Left cardiac atrium (tissue), 4 donors: ENCODE results near the gene METTL8. TPM values are rescaled to one million over a fixed set of nuclear protein-coding genes. Genes with fewer than 3 reads are reported as not detected.

Experiments used
- ATAC-seq, 2 donors: fragments of 200-7000 bp; cut with Tn5 transposase; one replicate each; pipeline ENCODE4 v1.9.1; 2020; ENCODE audit warnings: mild to moderate bottlenecking in 2 of 2, moderate library complexity in 2 of 2
- DNase-seq: peaks from one replicate; pipeline ENCODE4 v3.0.0-alpha.2; 2020
- intact Hi-C, 2 donors: fragments of 100-400 bp; cut with DNase I; formaldehyde crosslinking; loops; one replicate each; pipeline versions ENCODE4 v1.14.1 to v1.15.1; 2022 to 2023
- total RNA-seq, 2 donors: library from RNA; stranded (reverse); fragmentation: NEBNext Ultra II Directional; extraction: Animal tissue kit (Norgen Biotek cat#: 25700); gene quantifications; one replicate each; pipeline ENCODE4 v1.2.1, GENCODE V29; 2021
- donor health status: DM: no; HTN: yes; CAD: no.
- donor health status: DM: no; HTN: yes; CAD: no; lungs with severe emphysema.
- donor health status: DM: yes; HTN: yes; CAD: no.
- donor health status: Dilated cardiomyopathy.

The METTL8 gene
- total RNA-seq, 2 donors from 2014 or later, result 10.2 to 13.3 TPM

DNA sequence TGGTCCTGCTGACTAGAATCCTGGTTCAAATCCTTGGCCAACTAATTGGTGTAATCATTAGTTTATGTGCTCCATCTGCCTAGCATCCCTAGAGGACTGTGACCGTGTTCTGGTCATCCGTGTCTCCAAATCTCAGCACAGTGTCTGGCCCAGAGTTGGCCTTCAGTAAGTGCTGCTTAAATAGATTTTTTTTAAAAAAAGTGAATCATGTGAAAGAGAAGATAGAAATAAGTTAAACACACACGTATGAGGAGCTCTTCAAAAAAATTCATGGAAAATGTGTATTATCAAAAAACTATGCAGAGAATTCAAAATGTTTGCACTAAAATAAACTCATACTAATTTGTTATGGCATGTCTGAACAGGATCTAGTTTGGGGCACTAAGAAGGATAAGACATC lies 143.8 kb downstream of the METTL8 start:
- no peak for ATAC-seq
- intact Hi-C loops, result no loop called here

DNA sequence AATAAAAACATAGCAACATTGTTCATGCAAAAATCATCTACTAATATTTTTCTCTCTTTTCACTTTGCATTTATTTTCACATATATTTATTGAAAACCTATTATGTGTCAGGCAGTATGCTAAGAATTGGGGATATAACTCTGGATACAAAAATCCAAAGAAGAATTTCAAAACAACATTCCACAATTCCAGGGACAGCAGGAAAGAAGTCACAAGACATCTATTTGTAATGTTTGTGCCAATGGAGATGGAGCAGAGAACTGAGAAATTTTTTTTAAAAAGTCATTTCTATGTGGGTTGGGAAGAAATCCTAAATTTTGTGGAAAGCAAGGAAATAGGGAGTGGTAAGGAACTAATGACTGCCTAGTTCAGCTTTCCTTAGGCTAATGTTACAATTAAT lies 144.5 kb downstream of the METTL8 start:
- DNase-seq, result no peak
- intact Hi-C loops, result no loop called here
- ATAC-seq, result no peak

More for the DNA sequence above, 143.8 kb downstream of the METTL8 start:
- DNase-seq, result no peak

- intact Hi-C loops, result no loop called here
- ATAC-seq (no peak), DNase-seq (no peak)
These were observed 146.2 kb downstream of the METTL8 start for GRCh38 chr2:171287611-171288010.

GRCh38 chr2:171287036-171287571 lies 146.7 kb downstream of the METTL8 start:
- DNase-seq, result no peak
- intact Hi-C loops, result no loop called here
- ATAC-seq, result no peak

- no peak for DNase-seq
- intact Hi-C loops, result no loop called here
- no peak for ATAC-seq
These were observed 152.7 kb downstream of the METTL8 start for GRCh38 chr2:171281110-171281509.

DNA sequence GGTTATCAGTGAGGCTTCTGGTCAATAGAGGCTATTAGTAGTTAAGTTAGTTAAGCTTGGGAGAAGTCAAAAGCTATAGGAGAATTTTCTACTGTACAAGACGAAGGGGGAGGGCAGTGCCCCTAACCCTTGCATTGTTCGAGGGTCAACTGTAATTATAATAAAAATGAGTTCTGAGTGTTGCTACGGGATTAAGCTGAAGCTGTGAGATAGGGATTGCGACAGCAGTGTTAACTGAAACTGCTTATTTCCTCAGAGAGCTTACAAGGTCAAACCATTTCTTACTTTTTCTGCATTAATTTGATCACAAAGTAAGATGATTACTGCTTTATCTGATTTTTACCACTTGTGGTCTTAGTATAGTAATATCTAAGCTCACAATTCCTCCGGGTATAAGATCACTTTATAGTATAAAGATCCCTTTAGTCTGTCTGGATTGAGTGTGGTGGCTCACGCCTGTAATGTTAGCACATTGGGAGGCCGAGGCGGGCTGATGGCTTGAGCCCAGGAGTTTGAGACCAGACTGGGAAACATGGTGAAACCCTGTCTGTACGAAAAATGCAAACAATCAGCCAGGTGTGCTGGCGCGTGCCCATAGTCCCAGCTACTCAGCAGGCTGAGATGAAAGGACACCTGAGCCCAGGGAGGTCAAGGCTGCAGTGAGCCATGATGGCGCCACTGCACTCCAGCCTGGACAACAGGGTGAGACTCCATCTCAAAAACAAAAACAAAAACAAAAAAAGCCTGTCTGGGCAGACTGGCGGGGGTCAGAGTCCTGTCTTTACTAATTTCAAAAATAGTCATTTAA lies 153.6 kb downstream of the METTL8 start:
- DNase-seq, result no peak
- ATAC-seq, result no peak
- intact Hi-C loops, result no loop called here

- no peak for ATAC-seq
- intact Hi-C loops, result no loop called here
These were observed 159.0 kb downstream of the METTL8 start for GRCh38 chr2:171274757-171275156.

DNA sequence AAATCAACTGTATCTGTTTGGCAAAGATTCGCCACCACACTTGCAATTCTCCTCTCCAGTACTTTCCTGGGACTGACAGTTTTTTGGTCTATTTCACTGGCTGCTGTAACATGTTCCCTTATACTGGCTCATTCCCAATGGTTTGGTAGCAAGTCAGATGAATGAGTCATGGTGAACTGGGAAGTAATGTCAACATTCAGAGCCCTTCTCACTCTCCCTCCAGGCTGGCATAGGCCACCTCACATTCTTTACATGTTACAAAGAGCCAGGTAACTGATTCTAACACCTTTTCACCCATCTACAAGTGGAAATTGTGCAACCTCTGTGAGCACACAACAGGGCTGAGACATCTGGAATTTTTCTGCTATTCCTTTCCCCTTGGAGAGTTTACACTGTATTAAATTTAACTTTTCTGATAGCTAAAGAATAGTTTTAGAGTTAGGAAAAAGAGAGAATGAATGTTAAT lies 161.8 kb downstream of the METTL8 start:
- ATAC-seq, result peak; percentile 96 to 98
- no peak for DNase-seq
- intact Hi-C loops, result no loop called here

More at GRCh38 chr2:171274757-171275156, 159.0 kb downstream of the METTL8 start:
- DNase-seq, result no peak

GRCh38 chr2:171271386-171271785 lies 162.4 kb downstream of the METTL8 start:
- intact Hi-C loops, result no loop called here
- no peak for ATAC-seq

DNA sequence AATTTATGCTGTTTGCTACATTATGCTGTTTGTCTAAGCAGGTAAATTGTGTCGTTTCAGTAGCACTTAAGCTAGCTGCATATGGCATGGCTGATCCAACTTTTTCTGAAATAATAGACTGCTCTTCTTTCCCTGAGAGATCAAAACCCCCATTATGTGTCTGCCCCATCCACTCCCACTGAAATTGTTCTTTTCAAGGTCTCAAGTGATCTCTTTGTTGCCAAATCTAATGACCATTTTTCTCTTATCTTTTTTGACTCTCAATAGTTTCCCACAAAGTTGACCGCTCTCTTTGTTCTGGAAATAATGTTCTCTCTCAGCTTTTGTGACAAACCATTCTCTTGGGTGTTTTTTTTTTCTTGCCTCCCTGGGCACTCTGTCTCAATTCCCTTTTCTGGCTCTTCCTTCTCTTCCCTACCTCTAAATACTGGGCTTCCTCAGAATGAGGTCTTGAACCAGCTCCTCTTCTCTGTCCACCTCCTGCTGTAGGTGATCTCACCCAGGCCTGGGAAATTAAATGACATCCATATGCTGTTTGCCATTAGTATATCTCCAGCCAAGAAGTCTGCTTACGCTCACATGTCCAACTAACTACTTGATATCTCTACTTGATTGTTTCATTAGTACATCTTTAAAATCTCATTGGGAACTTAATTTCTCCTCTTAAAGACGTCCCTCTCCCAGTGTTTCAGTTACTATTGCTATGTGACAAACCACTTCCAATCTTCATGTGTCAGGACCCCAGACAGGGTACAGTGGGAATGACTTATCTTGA lies 165.7 kb downstream of the METTL8 start:
- DNase-seq (no peak), ATAC-seq (no peak)
- intact Hi-C loops, result no loop called here

More at GRCh38 chr2:171271386-171271785, 162.4 kb downstream of the METTL8 start:
- no peak for DNase-seq

Other genes starting within 250 kb of the METTL8 start
- gene DCAF17, start 236 bp upstream of the METTL8 start, total RNA-seq, result 10 to 100 TPM in 1 of 2 donors, 1 to 10 TPM in 1; 6.0 to 10.7 TPM
- gene CYBRD1, start 88.5 kb upstream of the METTL8 start, total RNA-seq, result 100 to 1,000 TPM in 1 of 2 donors, 10 to 100 TPM in 1; 85.9 to 110 TPM